Mesendoderm (in vitro differentiated cells): Measurements from ENCODE around the gene BPNT1.
A peak's percentile ranks its signal among the peaks of the same experiment; 100 is the strongest.

Experiments
- DNase-seq: peaks from one replicate; pipeline ENCODE4 v3.0.0; 2013
- H2AK5ac ChIP-seq: 2 replicates; pipeline ENCODE4 v1.6.1; 2013; ENCODE audit warnings: low read length, inconsistent platforms
- H2BK120ac ChIP-seq: 2 replicates; pipeline ENCODE4 v1.6.1; 2013; ENCODE audit warnings: low read depth, mild to moderate bottlenecking, low read length, moderate library complexity, mixed read lengths
- H2BK15ac ChIP-seq: replicated peaks from 2 replicates; pipeline ENCODE4 v1.6.1; 2013; ENCODE audit warnings: low read depth, mild to moderate bottlenecking, moderate library complexity
- H2BK5ac ChIP-seq: 2 replicates; pipeline ENCODE4 v1.6.1; 2013; ENCODE audit warnings: low read length, inconsistent platforms
- H3K18ac ChIP-seq: 2 replicates; pipeline ENCODE4 v1.6.1; 2013; ENCODE audit warnings: mild to moderate bottlenecking, low read length, mixed read lengths
- H3K23ac ChIP-seq: one replicate; pipeline ENCODE4 v1.6.1; 2013; ENCODE audit warnings: low read length
- H3K27ac ChIP-seq: 2 replicates; pipeline ENCODE4 v1.5.1; 2013; ENCODE audit warnings: low read depth, mild to moderate bottlenecking, inconsistent platforms, low read length, moderate library complexity
- H3K27me3 ChIP-seq: 2 replicates; pipeline ENCODE4 v1.6.1; 2013; ENCODE audit warnings: low read length, control low read depth, mild to moderate bottlenecking, inconsistent platforms; ENCODE audit not compliant: insufficient read depth, poor library complexity
- H3K36me3 ChIP-seq: 2 replicates; pipeline ENCODE4 v1.6.1; 2013; ENCODE audit warnings: low read length, inconsistent platforms; ENCODE audit not compliant: control insufficient read depth, insufficient read depth
- H3K4ac ChIP-seq: one replicate; pipeline ENCODE4 v1.6.1; 2013; ENCODE audit warnings: low read depth, mild to moderate bottlenecking, low read length, moderate library complexity
- H3K4me1 ChIP-seq: 2 replicates; pipeline ENCODE4 v1.6.1; 2013; ENCODE audit warnings: low read depth, low read length, inconsistent platforms; ENCODE audit not compliant: control insufficient read depth
- H3K4me2 ChIP-seq: 2 replicates; pipeline ENCODE4 v1.6.1; 2013; ENCODE audit warnings: low read length
- H3K4me3 ChIP-seq: 2 replicates; pipeline ENCODE4 v1.5.1; 2013; ENCODE audit warnings: mild to moderate bottlenecking, low read length
- H3K56ac ChIP-seq: one replicate; pipeline ENCODE4 v1.6.1; 2013; ENCODE audit warnings: low read length
- H3K79me1 ChIP-seq: 2 replicates; pipeline ENCODE4 v1.6.1; 2013; ENCODE audit warnings: low read length, inconsistent platforms
- H3K79me2 ChIP-seq: 2 replicates; pipeline ENCODE4 v1.6.1; 2013; ENCODE audit warnings: mild to moderate bottlenecking, low read length; ENCODE audit not compliant: control insufficient read depth, insufficient read depth
- H3K9ac ChIP-seq: 2 replicates; pipeline ENCODE4 v1.6.1; 2013; ENCODE audit warnings: low read length, inconsistent platforms
- H4K5ac ChIP-seq: one replicate; pipeline ENCODE4 v1.6.1; 2013; ENCODE audit warnings: low read length
- H4K8ac ChIP-seq: one replicate; pipeline ENCODE4 v1.6.1; 2013; ENCODE audit warnings: low read depth, mild to moderate bottlenecking, control low read depth, low read length, moderate library complexity
- WGBS: extraction: QIAGEN DNeasy Blood & Tissue Kit; methylation state at CpG from one replicate; pipeline ENCODE4 v1.1.7; 2013; ENCODE audit warnings: low lambda C conversion rate, missing lambda C conversion rate; ENCODE audit not compliant: insufficient coverage; ENCODE audit errors: extremely low coverage; 5-methylcytosine and 5-hydroxymethylcytosine counted together
- small RNA-seq: library from polyadenylated mRNA; stranded (forward); fragments of <200 nt; extraction: miRNeasy Mini kit (QIAGEN cat#:217004); gene quantifications from one replicate; pipeline ENCODE3, GENCODE V24; 2013; ENCODE audit not compliant: insufficient read depth

Gene BPNT1

DNA sequence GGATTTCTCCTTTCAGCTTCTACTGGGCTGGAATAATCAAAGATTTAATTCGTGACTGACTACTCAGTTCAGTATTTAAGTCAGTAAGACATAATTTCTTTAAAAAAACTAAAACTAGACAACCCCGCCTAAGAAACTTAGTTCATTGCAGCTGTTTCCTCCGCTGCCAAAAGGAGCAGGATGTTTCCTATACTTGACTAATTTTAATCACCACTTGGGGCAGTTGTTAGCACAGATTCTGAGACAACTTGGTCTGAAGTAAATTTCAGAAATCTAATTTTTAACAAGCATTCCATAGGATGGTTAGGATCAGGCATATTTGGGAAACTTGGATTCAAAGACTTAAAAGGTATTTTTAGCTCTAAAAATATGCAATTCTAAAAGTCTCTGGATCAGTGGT lies 77.3 kb downstream of the BPNT1 start:
- H2AK5ac ChIP-seq, result no peak overlapping the region
- DNase-seq, result no peak

DNA sequence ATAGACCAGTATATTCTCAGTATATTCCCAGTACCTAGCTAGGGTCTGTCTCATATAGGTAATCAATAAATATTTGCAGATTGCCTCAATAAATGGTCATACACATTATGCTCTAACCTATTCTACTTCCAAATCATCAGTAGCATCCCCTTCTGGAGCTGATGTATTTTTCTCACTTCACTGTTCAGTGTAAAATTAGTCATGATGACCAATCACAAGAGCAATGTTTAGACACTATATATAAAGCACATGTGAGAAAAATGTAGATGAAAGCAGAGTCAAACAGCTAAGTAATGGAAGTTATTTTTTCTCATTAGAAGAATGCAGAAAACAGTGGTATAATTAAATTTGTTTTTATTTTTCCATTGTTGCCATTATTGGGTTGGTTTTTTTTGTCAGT lies 78.0 kb downstream of the BPNT1 start:
- Histone ChIP-seq H2BK120ac (no peak overlapping the region), H3K36me3 (no peaks in the 10 kb centered on the region), H3K27me3 (no peaks in the 10 kb centered on the region), H3K56ac (no peak overlapping the region), H3K27ac (no peak overlapping the region), H2AK5ac (no peak overlapping the region), H3K79me1 (no peaks in the 10 kb centered on the region), H3K4me3 (no peak overlapping the region), H3K9ac (no peak overlapping the region), H3K4me2 (no peak overlapping the region), H4K5ac (no peak overlapping the region), H3K4ac (no peak overlapping the region), H2BK5ac (no peak overlapping the region), H3K79me2 (no peaks in the 10 kb centered on the region), H3K4me1 (no peaks in the 10 kb centered on the region), H3K23ac (no peak overlapping the region), H4K8ac (no peak overlapping the region), H3K18ac (no peak overlapping the region), H2BK15ac (no peak overlapping the region)
- no peak for DNase-seq

More for the DNA sequence above, 77.3 kb downstream of the BPNT1 start:
- no peak overlapping the region for H3K4me2 ChIP-seq
- H4K8ac ChIP-seq, result no peak overlapping the region
- no peaks in the 10 kb centered on the region for H3K79me1 ChIP-seq
- H2BK5ac ChIP-seq, result no peak overlapping the region
- H2BK15ac ChIP-seq, result no peak overlapping the region
- no peak overlapping the region for H4K5ac ChIP-seq
- no peak overlapping the region for H3K27ac ChIP-seq
- H3K18ac ChIP-seq, result no peak overlapping the region
- no peak overlapping the region for H2BK120ac ChIP-seq
- no peaks in the 10 kb centered on the region for H3K27me3 ChIP-seq
- H3K56ac ChIP-seq, result no peak overlapping the region
- H3K4me3 ChIP-seq, result no peak overlapping the region
- H3K4ac ChIP-seq, result no peak overlapping the region
- no CpG with 5 or more reads among the region's 3 CpGs for WGBS
- H3K36me3 ChIP-seq, result no peaks in the 10 kb centered on the region
- no peak overlapping the region for H3K23ac ChIP-seq
- no peaks in the 10 kb centered on the region for H3K4me1 ChIP-seq
- no peak overlapping the region for H3K9ac ChIP-seq
- H3K79me2 ChIP-seq, result no peaks in the 10 kb centered on the region

Small RNA genes within 50 kb of the gene (small RNA-seq; reads per million reads assigned to genes)
- 0.54 reads per million for gene MIR194-1
- gene MIR215, result 12.5 reads per million, percentile 88 among the genes with 10 or more reads in this experiment
